GM12891 (cell line): ENCODE measurements around the gene GPR107.
A peak's percentile ranks its signal among the peaks of the same experiment; 100 is the strongest.

Source experiments
- DNase-seq: peaks from one replicate; pipeline ENCODE4 v3.0.0; 2011; ENCODE audit warnings: low spot score; ENCODE audit not compliant: insufficient read length
- FAIRE-seq: peaks from 2 replicates; lab custom pipeline; 2011; peaks lifted over from hg19 to GRCh38; lab: Jason Lieb, UNC
- PAX5 ChIP-seq: IDR thresholded peaks from 2 replicates; pipeline ENCODE4 v1.6.1; 2011; ENCODE audit warnings: low read length, moderate library complexity, mild to moderate bottlenecking; ENCODE audit not compliant: insufficient read depth, severe bottlenecking
- POLR2A ChIP-seq: IDR thresholded peaks from 2 replicates; pipeline ENCODE4 v1.6.1; 2011; ENCODE audit warnings: low read depth, low read length, control low read depth
- POLR2AphosphoS5 ChIP-seq: IDR thresholded peaks from 2 replicates; pipeline ENCODE4 v1.6.1; 2011; ENCODE audit warnings: low read depth, low read length, control low read depth
- POU2F2 ChIP-seq: IDR thresholded peaks from 2 replicates; pipeline ENCODE4 v1.6.1; 2011; ENCODE audit warnings: low read depth, mild to moderate bottlenecking, control low read depth, low read length, moderate library complexity
- SPI1 ChIP-seq: IDR thresholded peaks from 2 replicates; pipeline ENCODE4 v1.6.1; 2011; ENCODE audit warnings: low read depth, low read length, control low read depth
- TAF1 ChIP-seq: IDR thresholded peaks from 2 replicates; pipeline ENCODE4 v1.6.1; 2011; ENCODE audit warnings: low read depth, low read length, control low read depth

GPR107 gene

DNA sequence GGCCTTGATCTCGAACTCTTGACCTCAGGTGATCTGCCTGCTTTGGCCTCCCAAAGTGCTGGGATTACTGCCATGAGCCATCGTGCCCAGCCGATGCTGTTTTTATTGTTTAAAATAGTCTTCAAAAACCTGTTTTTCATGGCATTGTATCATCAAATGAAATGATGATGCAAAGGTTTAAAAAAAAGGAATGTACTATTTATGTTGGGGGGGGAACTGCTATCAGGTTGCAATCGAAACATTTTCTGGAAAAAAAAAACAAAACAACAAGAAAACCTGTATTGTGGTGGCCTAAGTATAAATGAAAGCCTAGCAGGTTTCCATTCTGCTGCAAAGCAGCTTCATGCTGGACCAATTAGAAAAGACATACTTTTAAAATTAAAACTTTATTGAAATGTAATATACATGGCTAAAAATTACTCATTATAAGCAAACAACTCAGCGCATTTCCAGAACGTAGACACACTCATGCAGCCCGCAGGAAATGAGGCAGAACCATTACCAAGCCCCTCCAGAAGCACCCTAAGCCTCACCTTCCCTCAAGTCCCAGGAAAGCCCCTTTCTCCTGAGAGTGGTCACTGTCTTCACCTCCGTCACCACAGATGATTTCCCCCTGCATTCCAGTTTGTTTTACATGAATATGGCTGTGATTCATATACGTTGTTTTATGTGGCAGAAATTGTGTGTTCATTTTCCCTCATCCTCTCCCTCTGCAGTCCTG lies 19.0 kb downstream of the GPR107 start:
- FAIRE-seq (no peak), DNase-seq (no peak)
- no peak for TF ChIP-seq POLR2AphosphoS5
- TF ChIP-seq POLR2A = no peak
- TF ChIP-seq SPI1 = no peak
- TF ChIP-seq TAF1 = no peak
- no peak for TF ChIP-seq POU2F2
- no peak for TF ChIP-seq PAX5

GRCh38 chr9:130073373-130073772 lies 19.7 kb downstream of the GPR107 start:
- TF ChIP-seq PAX5 (no peak), SPI1 (0 out of 2 replicates have a peak, but pooled peaks have one; percentile 29)
- FAIRE-seq = no peak
- DNase-seq = no peak

- FAIRE-seq (no peak), DNase-seq (no peak)
- TF ChIP-seq POLR2A = no peak
- TF ChIP-seq POU2F2 = no peak
- no peak for TF ChIP-seq PAX5
- no peak for TF ChIP-seq TAF1
- no peak for TF ChIP-seq POLR2AphosphoS5
- TF ChIP-seq SPI1 = no peak
Measured at GRCh38 chr9:130078547-130078946, 24.8 kb downstream of the GPR107 start.

DNA sequence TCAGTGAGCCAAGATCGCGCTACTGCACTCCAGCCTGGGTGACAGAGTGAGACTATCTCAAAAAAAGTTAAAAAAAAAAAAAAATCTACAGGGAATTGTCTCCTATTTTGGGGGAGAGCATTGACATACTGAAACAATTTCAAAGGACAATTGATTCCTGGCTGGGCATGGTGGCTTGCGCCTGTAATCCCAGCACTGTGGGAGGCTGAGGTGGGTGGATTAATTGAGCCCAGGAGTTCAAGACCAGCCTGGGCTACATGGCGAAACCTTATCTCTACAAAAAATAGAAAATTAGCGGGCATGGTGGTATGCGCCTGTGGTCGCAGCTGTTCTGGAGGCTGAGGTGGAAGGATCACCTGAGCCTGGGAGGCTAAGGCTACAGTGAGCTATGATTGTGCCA lies 30.6 kb downstream of the GPR107 start:
- FAIRE-seq = no peak
- no peak for DNase-seq
- no peak for TF ChIP-seq POU2F2
- TF ChIP-seq POLR2A = no peak
- no peak for TF ChIP-seq PAX5
- no peak for TF ChIP-seq SPI1
- TF ChIP-seq POLR2AphosphoS5 = no peak
- no peak for TF ChIP-seq TAF1

GRCh38 chr9:130088051-130088450 lies 34.3 kb downstream of the GPR107 start:
- no peak for DNase-seq
- no peak for TF ChIP-seq TAF1
- TF ChIP-seq POLR2AphosphoS5 = no peak
- no peak for TF ChIP-seq SPI1
- TF ChIP-seq POLR2A = no peak
- TF ChIP-seq PAX5 = no peak
- TF ChIP-seq POU2F2 = no peak
- FAIRE-seq = no peak

- DNase-seq (no peak), FAIRE-seq (no peak)
- TF ChIP-seq TAF1 (no peak), POLR2AphosphoS5 (no peak), POLR2A (no peak)
Measured at GRCh38 chr9:130089141-130089540, 35.4 kb downstream of the GPR107 start.

DNA sequence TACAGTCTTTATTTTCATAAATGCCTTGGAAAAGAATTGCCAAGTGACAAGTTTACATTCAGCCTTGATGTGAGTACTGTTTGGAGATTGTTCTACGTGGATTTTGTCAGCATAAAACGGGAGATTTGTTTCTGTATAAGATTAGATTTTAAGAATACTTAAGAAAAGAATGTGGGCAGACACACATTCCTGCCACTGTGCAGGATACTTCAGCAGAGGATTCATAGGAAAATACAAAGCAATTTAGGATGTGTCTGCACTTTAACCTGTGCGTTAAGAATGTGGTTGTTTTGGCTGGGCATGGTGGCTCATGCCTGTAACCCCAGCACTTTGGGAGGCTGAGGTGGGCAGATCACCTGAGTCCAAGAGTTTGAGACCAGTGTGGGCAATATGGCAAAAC lies 37.2 kb downstream of the GPR107 start:
- TF ChIP-seq POLR2AphosphoS5 (no peak), SPI1 (no peak), PAX5 (no peak)
- DNase-seq (no peak), FAIRE-seq (no peak)

- TF ChIP-seq POU2F2 (no peak), PAX5 (no peak), POLR2AphosphoS5 (no peak), SPI1 (no peak), POLR2A (no peak), TAF1 (no peak)
- DNase-seq (no peak), FAIRE-seq (no peak)
Measured at GRCh38 chr9:130092910-130093309, 39.2 kb downstream of the GPR107 start.

DNA sequence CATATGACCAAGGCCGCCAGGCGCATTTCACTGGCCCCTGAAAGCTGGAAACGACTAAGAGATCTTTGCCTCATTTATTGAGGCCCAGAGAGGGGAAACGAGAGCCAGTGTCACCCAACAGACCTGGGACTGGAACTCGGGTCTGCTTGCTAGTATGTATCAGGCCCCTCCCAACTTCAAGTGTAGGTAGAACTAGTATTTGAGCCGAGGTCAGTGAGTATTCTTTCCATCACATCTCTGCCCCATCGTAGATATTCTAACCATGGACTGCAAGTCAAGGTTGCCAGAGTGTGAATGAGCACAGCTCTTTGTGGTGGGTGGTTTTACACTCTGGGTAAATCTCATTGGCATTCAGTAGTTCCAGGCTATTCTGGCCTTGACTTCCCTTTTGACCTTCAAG lies 42.2 kb downstream of the GPR107 start:
- DNase-seq (no peak), FAIRE-seq (peak; percentile 52)
- TF ChIP-seq POLR2A (no peak), POLR2AphosphoS5 (no peak), PAX5 (no peak)

GRCh38 chr9:130100681-130101080 lies 47.0 kb downstream of the GPR107 start:
- FAIRE-seq (no peak), DNase-seq (no peak)
- TF ChIP-seq TAF1 (no peak), POLR2A (no peak), POU2F2 (no peak), SPI1 (no peak), PAX5 (no peak), POLR2AphosphoS5 (no peak)

GRCh38 chr9:130101915-130102314 lies 48.2 kb downstream of the GPR107 start:
- no peak for DNase-seq
- TF ChIP-seq TAF1 (no peak), POU2F2 (no peak), PAX5 (no peak), POLR2A (no peak), SPI1 (no peak), POLR2AphosphoS5 (no peak)
- FAIRE-seq = no peak
